HG03354 (cell line): ENCODE results near the gene DHX58.

Experiments used
- ATAC-seq: cut with Tn5 transposase; IDR thresholded peaks from one replicate; pipeline ENCODE4 v1.9.1; 2021; ENCODE audit warnings: mild to moderate bottlenecking; ENCODE audit not compliant: unreplicated experiment, poor library complexity, severe bottlenecking

The DHX58 gene

DNA sequence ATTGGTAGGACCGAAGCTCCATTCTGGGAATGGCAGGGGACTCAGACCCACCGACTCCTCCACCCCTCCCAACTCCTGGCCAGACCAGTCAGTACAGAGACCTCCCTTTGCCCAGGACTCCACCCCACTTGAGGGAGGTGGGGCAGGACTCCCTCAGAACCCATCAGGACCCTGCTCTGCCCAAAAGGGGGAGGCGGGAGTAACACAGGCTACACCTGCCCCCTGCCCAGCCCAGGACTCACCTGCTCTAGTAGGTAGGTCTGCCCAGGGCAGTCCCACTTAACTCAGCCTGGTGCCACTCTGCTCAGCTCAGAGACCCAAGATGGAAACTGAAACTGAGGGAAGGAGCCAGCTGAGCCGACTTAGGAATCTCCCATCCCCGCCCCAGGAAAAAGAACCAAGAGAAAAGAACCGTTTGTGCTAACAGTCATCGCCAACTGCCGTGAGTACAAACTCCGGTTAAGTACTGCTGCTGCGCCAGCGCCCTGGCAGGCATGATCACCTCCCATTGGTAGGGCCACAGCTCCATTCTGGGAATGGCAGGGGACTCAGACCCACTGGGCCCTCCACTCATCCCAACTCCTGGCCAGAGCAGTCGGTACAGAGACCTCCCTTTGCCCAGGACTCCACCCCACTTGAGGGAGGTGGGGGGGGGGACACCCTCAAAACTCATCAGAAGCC is 503 bp downstream of the DHX58 start:
- ATAC-seq = peak; percentile 18

DNA sequence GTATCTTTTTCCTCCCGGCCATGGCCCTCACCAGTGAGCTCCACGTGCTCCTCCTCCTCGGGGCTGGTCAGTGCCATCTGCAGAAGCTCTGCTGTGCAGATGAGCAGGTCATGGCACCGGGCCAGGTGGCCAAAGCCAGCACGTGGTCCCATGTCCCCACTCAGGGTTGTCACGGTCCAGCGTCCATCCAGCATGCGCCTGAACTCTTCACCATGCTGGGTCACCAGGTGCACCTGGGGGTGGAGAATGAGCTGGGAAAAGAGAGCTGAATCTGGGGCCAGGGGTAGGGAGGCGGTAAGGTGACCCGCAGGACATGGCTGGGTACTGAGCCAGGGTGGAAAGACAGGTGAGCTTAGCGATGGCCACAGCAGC is 1.3 kb downstream of the DHX58 start:
- ATAC-seq = no peak

DNA sequence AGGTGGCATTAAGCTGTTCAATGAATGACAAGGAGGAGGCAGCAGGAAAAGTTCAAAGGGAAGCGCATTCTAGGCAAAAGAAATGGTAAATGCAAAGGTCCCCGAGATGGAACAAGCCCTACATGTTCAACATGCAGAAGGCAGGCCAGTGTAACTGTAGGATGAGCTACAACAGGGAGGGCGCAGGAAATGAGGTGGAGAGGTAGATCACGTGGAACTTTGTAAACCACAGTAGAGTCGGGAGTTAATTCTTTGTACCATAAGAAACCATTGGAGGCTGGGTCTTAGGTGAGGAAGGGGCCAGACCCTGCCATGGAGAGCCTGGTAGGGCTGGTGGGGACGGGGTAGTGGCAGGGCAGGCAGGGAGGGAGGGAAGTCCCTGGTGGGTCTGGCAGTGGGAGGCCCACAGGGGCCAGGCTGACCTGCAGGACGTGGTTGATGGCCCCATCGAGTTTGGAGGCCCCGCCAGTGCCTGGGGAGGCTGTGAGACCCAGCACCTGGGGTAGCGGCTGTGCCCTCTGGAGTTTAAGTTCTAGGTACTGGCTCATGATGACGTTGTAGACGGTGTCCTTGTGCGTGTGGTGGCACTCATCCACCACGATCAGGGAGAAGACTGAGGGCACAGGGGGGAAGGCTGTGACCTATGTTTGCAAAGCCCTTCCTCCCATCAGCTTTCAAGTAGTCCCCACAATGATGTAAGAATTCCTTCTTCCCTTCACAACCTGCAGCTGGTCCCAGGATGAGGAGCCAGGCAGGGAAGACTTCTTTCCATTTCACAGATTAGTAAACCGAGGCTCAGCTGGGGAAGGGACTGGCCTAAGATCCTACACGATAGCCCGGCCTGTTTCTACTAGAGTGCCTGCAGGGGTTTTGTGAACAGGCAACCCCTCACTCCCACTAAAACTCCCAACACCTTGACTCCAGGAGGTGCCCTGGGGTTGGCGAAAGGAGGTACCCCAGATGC is 1.9 kb downstream of the DHX58 start:
- no peak for ATAC-seq

DNA sequence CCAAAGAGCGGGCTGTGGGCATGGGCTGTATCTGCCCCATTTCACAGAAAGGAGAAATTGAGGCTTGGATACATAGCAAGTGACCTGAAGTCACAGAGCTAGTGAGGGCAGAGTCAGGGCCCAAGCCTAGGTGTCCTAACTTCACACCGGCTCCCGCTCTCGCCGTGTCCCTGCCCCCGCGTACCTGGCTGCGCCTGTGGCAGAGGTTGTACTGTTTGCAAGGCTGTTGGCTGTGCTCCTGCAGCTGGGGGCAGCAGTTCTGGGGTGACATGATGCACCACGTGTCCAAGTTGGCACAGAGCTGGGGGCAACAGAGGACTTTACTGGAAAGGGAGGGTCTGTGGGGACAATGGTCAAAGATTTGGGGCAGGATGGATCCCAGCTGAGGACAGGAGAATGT is 3.4 kb downstream of the DHX58 start:
- no peak for ATAC-seq

DNA sequence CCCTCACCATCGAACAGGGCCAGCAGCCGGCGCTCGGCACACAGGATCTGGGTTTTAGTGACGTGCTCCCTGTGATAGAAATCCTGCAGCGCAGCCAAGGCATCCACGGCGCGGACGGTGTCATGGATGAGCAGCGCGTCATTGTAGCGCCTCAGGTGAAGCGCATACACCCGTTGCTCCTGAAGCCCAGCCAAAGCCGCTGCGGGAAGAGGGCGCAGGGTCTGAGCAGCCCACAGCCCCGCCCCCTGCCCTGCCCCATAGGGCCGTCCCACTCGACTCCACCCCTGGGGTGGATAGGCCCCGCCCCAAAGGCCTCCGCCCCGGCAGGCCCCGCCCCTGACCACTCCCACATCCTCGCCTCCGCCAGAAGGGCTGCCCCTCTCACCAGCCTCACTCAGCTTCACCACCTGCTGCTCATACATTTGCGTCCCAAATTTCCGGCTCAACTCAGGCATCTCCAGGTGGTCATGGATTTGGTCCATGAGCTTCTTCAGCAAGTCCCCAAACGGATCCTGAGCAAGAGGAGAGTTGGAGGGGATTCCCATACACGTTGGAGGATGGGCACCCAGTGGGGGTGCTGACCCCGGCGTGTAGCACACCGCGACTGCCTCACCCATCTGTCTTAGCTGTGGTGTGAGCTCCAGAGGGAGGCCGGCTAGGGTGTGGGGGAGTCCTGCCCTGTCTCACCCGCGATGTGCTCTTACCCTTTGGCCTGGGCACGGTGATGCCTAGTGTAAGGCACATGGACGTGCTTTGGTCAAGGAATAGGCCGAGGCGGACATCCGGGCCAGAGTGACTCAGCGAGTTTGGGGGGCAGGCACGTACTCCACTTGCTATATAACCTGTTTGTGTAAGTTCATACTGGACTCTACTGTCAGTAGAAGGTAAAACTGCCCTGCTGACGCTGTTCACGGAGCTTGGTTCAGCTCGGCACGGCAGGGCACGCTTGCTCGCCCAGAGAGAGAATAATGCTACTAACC is 4.6 kb downstream of the DHX58 start:
- peak; percentile 54 for ATAC-seq

DNA sequence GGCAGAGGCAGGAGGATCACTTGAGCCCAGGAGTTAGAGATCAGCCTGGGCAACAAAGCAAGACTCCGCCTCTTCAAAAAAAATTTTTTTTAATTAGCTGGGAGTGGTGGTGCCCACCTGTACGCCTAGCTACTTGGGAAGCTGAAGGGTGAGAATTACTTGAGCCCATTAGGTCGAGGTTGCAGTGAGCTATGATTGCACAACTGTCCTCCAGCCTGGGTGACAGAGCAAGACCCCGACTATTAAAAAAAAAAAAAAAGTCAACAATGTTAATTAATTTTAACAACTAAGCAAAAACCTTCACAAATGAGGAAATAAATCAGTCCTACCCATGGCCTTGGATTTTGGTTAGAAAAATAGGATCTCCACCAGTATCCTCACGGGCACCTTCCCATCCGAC is 5.4 kb downstream of the DHX58 start:
- no peak for ATAC-seq

DNA sequence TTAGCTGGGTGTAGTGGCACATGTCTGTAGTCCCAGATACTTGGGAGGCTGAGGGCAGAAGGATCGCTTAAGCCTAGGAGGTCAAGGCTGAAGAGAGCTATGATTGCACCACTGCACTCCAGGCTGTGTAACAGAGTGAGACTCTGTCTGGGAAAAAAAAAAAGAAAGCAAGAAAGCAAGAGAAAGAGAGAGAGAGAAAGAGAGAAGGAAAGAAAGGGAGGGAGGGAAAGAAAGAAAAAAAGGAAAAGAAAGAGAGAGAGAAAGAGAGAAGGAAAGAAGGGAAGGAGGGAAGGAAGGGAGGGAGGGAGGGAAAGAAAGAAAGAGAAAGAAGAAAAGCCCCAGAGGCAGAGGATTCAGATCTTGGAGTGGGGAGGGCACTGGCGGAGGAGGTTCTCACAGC is 6.5 kb downstream of the DHX58 start:
- no peak for ATAC-seq

DNA sequence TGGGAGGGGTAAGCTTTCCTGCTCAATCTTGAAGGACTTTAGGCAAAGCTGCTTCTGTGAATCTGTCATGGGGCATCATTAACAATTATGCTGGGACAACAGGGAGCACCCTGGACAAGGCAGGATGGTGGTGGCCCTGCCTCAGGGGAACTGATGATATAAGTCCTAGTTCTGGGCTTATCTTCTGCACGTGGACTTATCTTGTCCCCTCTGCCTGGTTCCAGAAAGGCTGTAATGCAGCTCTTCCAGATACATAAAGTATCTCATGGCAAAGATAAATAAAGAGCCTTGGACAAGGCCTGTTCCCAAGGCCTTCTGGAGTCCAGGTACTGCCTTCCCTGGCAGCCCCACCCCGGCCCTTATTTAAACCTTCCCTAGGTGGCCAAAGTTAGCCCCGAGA is 8.2 kb downstream of the DHX58 start:
- ATAC-seq = no peak

DNA sequence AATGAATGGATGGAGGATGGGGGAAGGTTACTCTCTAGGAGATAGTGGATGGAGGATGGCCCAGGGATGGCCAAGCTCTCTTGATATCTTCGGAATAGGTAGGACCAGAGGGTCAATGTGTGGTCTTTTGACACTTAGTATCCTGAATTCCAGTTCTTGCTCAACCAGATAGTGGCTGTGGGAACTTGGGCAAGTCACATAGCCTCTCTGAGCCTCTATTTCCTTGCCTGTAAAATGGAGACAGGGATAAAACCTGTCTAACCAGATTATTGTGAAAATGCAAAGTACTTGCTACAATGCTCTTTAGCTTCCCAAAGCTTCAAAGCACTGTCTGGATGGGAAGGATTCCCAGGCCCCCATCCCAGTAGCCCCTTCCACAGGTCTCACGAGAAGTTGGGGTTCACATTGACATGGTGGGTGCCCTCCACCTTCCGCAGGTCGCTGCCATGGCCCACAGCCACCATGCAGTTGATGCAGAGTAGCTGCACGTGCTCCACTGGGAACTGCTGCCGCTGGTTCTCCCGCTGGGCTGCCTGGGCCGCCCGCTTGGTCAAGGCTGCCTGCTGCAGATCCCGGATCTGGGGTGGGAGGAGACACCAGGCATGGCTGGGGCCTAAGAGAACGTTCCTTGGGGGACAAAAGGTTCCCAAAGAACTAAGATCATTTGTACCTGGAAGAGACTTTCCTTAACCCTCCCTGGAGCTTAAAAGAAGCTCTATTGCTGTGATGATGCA is 9.1 kb downstream of the DHX58 start:
- ATAC-seq = no peak

DNA sequence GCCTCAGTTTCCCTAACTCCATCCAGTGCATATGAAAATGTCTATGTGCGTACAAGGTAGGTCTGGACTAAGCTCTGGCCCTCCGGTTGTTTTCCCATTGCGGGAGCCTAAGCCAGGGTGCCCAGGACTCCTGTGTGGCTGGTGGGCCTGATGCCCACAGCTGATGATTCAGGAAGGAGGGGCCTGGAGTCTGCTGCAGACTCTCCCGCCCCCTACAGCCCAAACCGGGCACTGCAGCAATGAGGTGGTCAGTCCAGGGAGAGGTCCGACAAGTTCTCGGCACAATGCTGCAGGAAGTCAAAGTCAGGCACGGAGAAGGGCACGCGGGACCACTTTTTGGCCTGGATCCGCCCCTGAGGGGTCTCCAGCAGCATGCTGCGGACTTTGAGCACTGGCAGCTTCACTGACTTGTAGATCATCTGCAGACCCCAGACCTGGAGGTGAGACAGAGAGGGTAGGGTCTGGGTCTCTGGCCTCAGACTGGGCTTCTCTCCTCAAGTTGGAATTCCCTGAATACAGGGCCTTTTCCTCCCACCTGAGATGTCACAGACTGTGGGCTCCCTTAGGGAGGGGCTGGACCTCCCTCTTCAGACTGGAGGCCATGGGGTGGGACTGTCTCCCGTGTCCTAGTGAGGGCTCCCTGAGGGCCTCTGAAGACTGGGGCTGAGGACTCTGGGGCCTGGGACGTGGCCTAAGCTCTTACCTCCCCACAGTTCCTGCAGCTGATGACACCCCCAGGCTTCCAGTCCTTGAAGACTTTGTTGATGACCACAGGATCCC is 10.8 kb downstream of the DHX58 start:
- no peak for ATAC-seq

DNA sequence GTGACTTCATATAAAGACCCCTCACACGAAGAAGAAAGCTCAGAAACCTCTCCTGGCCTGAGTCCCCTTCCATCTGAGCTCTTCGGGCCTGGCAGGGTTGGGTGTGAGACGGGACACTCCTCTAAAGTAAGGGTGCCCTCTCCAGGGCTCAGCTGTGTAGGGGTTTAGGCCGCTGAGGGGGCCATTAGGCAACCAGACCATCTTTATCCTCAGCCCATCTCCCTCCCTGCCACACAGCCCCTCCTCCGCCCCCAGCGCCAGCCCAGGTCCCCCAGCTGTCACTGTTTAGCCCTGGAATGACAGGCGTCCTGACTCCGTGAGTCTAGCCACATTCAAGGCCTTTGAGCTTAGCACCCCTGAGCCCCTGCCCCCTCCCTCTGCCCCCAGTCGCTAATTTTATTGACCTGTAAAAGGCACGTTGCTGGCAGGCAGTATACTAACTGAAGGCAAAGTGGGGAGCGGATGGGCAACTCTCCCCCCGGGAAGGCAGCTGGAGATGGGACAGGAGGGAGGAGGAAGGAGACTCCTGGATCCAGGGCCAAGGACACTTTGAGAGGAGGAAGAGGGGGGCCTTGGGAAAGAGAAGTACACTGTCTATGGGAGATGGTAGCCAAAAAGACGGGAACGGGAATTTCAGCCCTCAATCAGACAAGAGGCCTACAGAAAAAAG is 13.6 kb downstream of the DHX58 start:
- ATAC-seq = no peak

DNA sequence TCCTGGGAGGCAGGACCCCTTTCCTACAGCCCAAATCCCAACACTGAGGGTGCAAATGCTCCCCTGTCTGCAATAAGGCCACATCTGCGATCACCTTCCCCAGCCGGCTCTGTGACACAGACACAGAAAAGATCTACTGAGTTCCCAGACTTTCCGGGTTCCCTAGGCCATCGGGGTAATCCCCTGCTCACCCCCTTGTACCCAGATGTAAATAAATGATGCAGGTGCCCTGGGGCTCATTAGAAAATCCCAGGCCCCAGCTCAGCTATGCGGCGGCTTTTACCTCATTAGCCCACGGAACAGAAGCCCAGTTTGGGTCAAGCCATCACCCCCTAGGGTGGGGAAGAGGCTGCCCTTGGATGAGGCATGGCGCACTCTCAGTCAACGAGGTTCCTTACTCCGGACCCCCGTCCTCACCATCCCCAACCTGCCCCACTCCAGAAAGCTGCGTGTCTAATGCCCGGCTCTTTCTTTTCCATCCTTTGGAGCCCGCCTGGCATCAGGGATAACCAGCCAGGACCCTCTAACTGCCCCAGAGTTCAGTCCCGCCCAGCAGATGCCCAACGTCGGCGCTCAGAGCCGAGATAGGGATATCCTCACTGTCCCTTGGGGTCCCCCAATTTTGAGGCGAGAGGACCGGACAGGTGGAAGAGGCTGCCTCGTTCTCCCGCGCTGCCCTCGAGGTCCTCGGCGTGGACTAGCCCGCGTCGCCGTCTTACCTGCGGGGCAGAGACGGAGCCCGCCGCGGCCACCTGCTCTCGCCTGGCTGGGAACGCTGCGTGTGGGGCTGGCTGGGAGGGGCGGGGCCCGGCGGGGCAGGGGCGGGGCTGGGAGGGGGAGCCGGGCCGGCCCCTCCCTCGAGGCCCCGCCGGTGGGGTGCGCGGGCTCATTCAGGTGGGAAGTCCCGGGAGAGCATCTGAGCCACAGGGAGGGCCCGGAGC is 14.6 kb downstream of the DHX58 start, which contains the start of gene ZNF385C:
Gene ZNF385C (minus strand): TSS at position 783 of the 941 bp plus-strand sequence. CDS start 35,417 bp downstream, outside the sequence.
- ATAC-seq = no peak

DNA sequence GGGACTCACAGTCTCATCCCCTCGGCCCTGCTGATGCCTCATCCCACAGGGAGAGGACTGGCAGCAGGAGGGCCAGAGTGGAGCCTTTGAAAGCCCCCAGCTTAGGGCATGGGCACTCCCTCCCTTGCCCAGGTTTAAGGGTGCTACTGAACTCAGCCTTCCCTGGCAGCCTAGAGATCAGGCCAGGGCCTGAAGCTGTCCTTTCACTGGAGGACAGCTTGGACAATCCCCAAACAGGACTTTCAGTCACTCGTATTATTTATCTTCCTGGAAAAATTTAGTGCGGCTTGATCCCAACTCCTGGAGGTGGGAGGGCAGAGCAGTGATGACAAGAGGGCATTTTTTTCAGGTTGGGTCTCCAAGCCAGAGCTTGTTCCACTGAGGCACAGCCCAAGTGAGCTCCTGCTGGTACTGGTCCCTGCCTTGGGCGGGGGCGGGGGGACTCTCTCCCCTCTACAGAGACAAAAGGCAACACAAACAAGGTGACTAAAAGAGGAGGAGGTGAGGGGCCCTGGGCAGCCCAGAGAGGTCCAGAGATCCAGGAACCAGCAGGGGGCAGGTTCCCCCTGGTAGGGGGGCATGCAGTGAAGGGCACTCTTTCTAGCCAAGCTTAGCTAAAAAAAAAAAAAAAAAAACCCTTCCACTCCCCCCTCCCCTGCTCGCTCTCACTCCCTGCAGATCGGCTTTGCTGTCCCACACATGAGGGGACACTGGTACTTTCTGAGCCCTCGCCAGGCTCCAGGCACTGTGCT is 16.0 kb downstream of the DHX58 start:
- ATAC-seq = no peak

DNA sequence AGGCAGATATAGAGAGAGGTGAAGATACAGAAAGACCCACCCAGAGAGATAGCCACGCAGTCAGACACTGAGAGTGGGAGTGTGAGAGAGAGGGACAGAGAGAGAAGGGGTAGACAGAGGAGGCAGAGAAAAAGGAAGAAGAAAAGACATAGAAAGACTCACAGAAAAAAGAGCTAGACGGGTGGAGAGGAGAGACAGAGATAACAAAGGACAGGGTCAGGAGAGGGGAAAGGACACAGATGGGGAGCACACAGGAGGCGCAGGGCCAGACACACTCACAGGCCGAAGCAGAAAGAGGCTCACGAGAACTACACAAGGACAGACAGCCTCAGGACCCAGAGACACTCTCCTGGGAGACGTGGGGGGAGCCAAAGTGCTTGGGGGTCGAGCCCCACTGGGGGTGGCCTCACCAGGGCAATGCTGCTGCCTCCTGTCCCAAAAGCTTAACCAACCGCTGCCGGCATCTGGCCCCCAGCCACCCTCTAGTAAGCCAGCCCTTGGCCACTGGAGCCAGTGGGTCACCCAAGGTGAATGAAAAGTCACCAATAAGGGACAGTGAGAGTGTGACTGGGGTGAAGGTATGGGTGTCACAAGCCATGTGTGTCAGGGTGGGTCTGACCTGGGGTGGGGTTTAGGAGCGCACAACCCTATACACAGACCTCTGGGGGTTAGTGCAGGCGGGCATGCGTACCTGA is 18.0 kb downstream of the DHX58 start:
- no peak for ATAC-seq

DNA sequence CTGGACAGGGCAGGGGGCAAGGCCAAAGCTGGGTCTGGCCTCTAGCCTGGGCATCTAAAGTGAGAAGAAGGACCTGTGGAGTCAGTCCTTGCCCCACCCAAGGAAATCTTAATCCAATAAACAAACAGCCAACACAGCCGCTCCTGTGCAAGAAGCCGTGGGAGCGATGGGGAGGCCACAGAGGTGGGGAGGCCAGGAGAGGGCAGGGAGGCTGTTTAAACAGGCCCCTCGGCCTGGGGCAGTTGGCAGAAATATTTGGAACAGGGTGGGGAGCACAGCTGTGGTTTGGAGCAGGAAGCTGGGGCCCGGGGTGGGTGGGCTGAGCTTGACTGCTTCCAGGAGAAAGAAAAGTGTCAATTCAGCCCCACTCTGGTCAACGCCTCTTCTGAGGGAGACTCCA is 19.6 kb downstream of the DHX58 start:
- no peak for ATAC-seq
